GM13977 (cell line): Measurements from ENCODE around the gene ARHGEF33.
A peak's percentile ranks its signal among the peaks of the same experiment; 100 is the strongest.

Experiments
- DNase-seq: peaks from one replicate; pipeline ENCODE4 v3.0.0; 2012; ENCODE audit warnings: low spot score
- in situ Hi-C: fragments of 300-500 bp; cut with MboI; formaldehyde crosslinking; loops from one replicate; pipeline ENCODE4 v1.12.0; 2022; ENCODE audit warnings: low sequenced_read_pairs, low pct_unique_long_range_greater_than_20kb, mixed read lengths, inconsistent platforms; ENCODE audit not compliant: unreplicated experiment
- TF ChIP-seq, protein P1 (sequence below): IDR thresholded peaks from 2 replicates; pipeline ENCODE4 v1.5.1; 2012; ENCODE audit warnings: mild to moderate bottlenecking, control low read depth; ENCODE audit not compliant: insufficient read depth; ENCODE audit errors: extremely low read depth, missing control alignments

ARHGEF33 gene

GRCh38 chr2:38871432-38871831 is 18.2 kb upstream of the ARHGEF33 start:
- no peak for DNase-seq
- TF ChIP-seq, protein P1, sequence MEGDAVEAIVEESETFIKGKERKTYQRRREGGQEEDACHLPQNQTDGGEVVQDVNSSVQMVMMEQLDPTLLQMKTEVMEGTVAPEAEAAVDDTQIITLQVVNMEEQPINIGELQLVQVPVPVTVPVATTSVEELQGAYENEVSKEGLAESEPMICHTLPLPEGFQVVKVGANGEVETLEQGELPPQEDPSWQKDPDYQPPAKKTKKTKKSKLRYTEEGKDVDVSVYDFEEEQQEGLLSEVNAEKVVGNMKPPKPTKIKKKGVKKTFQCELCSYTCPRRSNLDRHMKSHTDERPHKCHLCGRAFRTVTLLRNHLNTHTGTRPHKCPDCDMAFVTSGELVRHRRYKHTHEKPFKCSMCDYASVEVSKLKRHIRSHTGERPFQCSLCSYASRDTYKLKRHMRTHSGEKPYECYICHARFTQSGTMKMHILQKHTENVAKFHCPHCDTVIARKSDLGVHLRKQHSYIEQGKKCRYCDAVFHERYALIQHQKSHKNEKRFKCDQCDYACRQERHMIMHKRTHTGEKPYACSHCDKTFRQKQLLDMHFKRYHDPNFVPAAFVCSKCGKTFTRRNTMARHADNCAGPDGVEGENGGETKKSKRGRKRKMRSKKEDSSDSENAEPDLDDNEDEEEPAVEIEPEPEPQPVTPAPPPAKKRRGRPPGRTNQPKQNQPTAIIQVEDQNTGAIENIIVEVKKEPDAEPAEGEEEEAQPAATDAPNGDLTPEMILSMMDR = no peak
- in situ Hi-C loops = no loop called here

- no peak for DNase-seq
- in situ Hi-C loops = no loop called here
- TF ChIP-seq, protein P1 = no peak
These were observed 15.9 kb upstream of the ARHGEF33 start for GRCh38 chr2:38873763-38874162.

- TF ChIP-seq, protein P1 = no peak
- in situ Hi-C loops = no loop called here
- DNase-seq = no peak
These were observed 14.5 kb upstream of the ARHGEF33 start for GRCh38 chr2:38875227-38875575.

DNA sequence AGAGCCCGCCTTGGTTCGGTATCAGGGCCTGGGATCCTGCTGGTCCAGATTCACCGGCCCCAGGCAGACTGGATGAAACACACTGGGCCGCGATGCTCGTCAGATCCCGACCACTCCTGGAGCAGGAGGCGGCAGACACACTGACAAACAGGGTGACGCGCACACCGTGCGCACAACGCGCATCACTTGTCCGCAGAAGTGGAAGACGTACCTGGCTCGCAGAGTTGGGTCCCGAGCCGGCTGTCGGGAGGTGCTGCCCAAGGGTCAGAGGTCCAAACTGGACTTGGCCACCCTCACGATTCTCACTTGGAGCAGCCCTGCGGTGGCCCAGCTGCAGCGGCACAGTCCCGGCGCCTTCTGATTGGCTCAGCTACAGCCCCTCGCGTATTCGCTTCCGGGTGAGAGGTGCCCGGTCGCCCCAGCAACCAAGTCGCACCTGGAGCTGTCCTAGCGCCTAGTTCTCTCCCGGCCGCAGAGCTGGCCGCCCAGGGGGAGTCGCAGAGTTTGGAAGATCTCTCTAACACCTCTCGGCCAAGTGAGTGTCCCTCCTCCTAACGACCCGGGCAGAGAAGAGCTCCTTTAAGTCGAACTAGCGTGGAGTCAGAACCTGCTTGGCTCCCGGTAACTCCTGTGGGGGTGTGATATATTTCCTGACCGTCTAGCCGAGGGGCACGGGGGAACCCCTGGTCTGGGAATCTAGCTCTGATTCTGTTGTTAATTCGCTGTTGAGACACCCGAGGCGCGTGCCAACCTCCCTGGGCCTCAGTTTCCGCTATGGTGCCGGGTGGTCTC is 13.9 kb upstream of the ARHGEF33 start, which contains the start of the genes DHX57 and MORN2:
DHX57 (minus strand) TSS at position 359 of the 792 bp plus-strand sequence. CDS start 7,529 bp downstream, outside the sequence.
MORN2 (plus strand) TSS at position 401 of the 792 bp plus-strand sequence.
- TF ChIP-seq, protein P1 = no peak
- peak; percentile 90 for DNase-seq
- in situ Hi-C loops = no loop called here

DNA sequence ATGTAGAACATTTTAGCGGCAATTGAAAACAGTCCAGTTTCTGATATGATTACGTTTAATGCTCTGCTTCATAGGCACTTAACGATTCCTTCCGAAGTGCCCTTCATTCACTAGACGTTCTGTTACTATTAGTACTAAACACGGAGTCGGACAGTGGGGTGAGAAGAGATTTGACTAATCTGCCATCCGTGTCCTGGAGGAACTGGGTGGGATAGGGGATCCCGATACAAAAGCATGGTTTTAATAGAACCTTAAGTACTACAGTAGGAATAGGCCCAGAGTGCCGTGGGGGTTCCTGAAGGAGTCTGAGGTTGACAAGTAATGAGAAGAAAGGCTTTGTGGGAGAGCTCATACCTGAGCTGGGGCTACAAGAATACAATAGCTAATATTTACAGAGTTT is 13.3 kb upstream of the ARHGEF33 start:
- in situ Hi-C loops = no loop called here
- no peak for DNase-seq
- TF ChIP-seq, protein P1 = no peak

DNA sequence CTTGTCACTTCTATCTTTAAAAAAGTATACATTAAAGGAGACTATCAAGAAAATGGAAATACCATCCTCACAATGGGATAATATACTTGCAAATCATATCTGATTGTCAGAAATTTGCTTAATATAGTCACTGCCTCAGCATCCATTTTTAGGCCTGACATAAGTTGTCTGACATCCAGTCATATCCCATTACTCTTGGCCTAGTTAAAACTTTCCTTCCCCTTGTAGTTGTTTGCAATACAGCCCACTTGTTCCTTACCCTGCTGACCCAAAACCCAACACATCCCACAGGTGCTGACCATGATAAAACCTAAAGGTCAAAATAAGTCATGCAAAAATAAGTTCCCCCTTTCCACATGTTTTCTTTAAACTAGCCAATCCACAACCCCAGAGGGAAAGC is 3.6 kb upstream of the ARHGEF33 start:
- in situ Hi-C loops = no loop called here
- TF ChIP-seq, protein P1 = no peak
- DNase-seq = no peak
